ENCODE results near the gene SDCCAG8.

DNA sequence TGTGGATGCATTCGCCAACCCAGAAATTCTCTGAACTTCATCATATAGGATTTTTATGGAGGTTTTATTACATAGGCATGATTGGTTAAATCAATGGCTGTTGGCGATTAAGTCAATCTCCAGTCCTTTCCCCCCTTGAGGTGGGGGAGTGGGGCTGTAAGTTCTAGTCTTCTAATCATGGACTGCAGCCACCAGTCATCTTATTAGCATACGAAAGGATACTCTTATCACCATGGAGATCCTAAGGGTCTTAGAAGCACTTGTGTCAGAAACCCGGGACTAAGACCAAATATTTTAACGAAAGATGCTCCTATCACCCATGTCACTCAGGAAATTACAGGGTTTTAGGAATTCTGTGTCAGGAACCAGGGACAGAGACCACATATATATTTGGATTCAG, 36.3 kb downstream of the SDCCAG8 start:
- TF ChIP-seq, protein P1, sequence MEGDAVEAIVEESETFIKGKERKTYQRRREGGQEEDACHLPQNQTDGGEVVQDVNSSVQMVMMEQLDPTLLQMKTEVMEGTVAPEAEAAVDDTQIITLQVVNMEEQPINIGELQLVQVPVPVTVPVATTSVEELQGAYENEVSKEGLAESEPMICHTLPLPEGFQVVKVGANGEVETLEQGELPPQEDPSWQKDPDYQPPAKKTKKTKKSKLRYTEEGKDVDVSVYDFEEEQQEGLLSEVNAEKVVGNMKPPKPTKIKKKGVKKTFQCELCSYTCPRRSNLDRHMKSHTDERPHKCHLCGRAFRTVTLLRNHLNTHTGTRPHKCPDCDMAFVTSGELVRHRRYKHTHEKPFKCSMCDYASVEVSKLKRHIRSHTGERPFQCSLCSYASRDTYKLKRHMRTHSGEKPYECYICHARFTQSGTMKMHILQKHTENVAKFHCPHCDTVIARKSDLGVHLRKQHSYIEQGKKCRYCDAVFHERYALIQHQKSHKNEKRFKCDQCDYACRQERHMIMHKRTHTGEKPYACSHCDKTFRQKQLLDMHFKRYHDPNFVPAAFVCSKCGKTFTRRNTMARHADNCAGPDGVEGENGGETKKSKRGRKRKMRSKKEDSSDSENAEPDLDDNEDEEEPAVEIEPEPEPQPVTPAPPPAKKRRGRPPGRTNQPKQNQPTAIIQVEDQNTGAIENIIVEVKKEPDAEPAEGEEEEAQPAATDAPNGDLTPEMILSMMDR (IDR thresholded peaks at IDR 0.05; ENCODE audit: low read depth, low read length, missing input control) = no peak
- TF ChIP-seq RXRA (IDR thresholded peaks at IDR 0.05) (no peak), NR2F2 (IDR thresholded peaks at IDR 0.05) (no peak), FOXA1 (IDR thresholded peaks at IDR 0.05) (no peak), RAD21 (IDR thresholded peaks at IDR 0.05) (no peak), TAF1 (conservative IDR thresholded peaks at IDR 0.05) (no peak), JUND (IDR thresholded peaks at IDR 0.05) (no peak), MAX (IDR thresholded peaks at IDR 0.05) (no peak), SP1 (IDR thresholded peaks at IDR 0.05) (no peak)
- TF ChIP-seq, protein P2, sequence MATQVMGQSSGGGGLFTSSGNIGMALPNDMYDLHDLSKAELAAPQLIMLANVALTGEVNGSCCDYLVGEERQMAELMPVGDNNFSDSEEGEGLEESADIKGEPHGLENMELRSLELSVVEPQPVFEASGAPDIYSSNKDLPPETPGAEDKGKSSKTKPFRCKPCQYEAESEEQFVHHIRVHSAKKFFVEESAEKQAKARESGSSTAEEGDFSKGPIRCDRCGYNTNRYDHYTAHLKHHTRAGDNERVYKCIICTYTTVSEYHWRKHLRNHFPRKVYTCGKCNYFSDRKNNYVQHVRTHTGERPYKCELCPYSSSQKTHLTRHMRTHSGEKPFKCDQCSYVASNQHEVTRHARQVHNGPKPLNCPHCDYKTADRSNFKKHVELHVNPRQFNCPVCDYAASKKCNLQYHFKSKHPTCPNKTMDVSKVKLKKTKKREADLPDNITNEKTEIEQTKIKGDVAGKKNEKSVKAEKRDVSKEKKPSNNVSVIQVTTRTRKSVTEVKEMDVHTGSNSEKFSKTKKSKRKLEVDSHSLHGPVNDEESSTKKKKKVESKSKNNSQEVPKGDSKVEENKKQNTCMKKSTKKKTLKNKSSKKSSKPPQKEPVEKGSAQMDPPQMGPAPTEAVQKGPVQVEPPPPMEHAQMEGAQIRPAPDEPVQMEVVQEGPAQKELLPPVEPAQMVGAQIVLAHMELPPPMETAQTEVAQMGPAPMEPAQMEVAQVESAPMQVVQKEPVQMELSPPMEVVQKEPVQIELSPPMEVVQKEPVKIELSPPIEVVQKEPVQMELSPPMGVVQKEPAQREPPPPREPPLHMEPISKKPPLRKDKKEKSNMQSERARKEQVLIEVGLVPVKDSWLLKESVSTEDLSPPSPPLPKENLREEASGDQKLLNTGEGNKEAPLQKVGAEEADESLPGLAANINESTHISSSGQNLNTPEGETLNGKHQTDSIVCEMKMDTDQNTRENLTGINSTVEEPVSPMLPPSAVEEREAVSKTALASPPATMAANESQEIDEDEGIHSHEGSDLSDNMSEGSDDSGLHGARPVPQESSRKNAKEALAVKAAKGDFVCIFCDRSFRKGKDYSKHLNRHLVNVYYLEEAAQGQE (IDR thresholded peaks at IDR 0.05) = no peak
- TF ChIP-seq, protein P3, sequence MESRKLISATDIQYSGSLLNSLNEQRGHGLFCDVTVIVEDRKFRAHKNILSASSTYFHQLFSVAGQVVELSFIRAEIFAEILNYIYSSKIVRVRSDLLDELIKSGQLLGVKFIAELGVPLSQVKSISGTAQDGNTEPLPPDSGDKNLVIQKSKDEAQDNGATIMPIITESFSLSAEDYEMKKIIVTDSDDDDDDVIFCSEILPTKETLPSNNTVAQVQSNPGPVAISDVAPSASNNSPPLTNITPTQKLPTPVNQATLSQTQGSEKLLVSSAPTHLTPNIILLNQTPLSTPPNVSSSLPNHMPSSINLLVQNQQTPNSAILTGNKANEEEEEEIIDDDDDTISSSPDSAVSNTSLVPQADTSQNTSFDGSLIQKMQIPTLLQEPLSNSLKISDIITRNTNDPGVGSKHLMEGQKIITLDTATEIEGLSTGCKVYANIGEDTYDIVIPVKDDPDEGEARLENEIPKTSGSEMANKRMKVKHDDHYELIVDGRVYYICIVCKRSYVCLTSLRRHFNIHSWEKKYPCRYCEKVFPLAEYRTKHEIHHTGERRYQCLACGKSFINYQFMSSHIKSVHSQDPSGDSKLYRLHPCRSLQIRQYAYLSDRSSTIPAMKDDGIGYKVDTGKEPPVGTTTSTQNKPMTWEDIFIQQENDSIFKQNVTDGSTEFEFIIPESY (IDR thresholded peaks at IDR 0.05) = no peak
